Mucosa of descending colon (tissue), 3 donors: ENCODE data around the gene PGS1. TPM values are rescaled to one million over a fixed set of nuclear protein-coding genes. Genes with fewer than 3 reads are reported as not detected.

Experiments used
- ATAC-seq: fragments of 200-7000 bp; cut with Tn5 transposase; one replicate; pipeline ENCODE4 v1.9.1; 2020; ENCODE audit warnings: mild to moderate bottlenecking, moderate library complexity
- DNase-seq, 3 donors: peaks; one replicate each; pipeline ENCODE4 v3.0.0-alpha.2; 2020
- H3K36me3 ChIP-seq: fragments of 200-600 bp; one replicate; pipeline ENCODE4 v1.8.0; 2021; ENCODE audit warnings: low read depth, mild to moderate bottlenecking
- H3K4me1 ChIP-seq: fragments of 200-600 bp; one replicate; pipeline ENCODE4 v1.8.0; 2021; ENCODE audit warnings: low read depth, mild to moderate bottlenecking
- H3K4me3 ChIP-seq: fragments of 200-600 bp; one replicate; pipeline ENCODE4 v1.8.0; 2021; ENCODE audit warnings: mild to moderate bottlenecking
- H3K9me3 ChIP-seq: fragments of 200-600 bp; one replicate; pipeline ENCODE4 v1.8.0; 2021; ENCODE audit warnings: mild to moderate bottlenecking
- CTCF ChIP-seq: fragments of 200-600 bp; IDR thresholded peaks from one replicate; pipeline ENCODE4 v1.8.0; 2022; ENCODE audit warnings: antibody characterized with exemption, mild to moderate bottlenecking
- intact Hi-C, 2 donors: fragments of 100-400 bp; cut with DNase I in 1 of 2; cut with micrococcal nuclease in 1 of 2; formaldehyde crosslinking; loops; one replicate each; pipeline versions ENCODE4 v1.11.0 to v1.11.1; 2022; cut with DNase I, micrococcal nuclease
- total RNA-seq, 3 donors: library from RNA; stranded (reverse); fragmentation: NEBNext Ultra II Directional in 2 of 3; extraction: Animal tissue kit (Norgen Biotek cat#: 25700) in 2 of 3; gene quantifications; one replicate each; pipeline versions ENCODE4 v1.2.1 to v1.2.4, GENCODE V29; 2021 to 2023
- donor health status: DM: no; HTN: no; CAD: no; lungs with moderate emphysema.
- donor health status: DM: no; HTN: no; CAD: no.
- donor health status: DM: no; HTN: yes; CAD: no.

Gene PGS1
- total RNA-seq, 3 donors from 2014 or later = 36.2 to 54.3 (median 48.8) TPM

- intact Hi-C loops = no loop called here
- DNase-seq (no peak), ATAC-seq (peak; percentile 39)
- H3K36me3 ChIP-seq = no peaks in the 10 kb centered on the region
- H3K9me3 ChIP-seq = no peaks in the 10 kb centered on the region
- peaks cover 5% of the 10 kb centered on the region for H3K4me1 ChIP-seq
- H3K4me3 ChIP-seq = no peak overlapping the region
- TF ChIP-seq CTCF = no peak
These were observed 15.8 kb downstream of the PGS1 start for GRCh38 chr17:78394209-78394608.

GRCh38 chr17:78395155-78395554 lies 16.7 kb downstream of the PGS1 start:
- Histone ChIP-seq H3K4me1 (peaks cover 5% of the 10 kb centered on the region), H3K36me3 (peaks cover 4% of the 10 kb centered on the region), H3K9me3 (no peaks in the 10 kb centered on the region), H3K4me3 (no peak overlapping the region)
- no peak for TF ChIP-seq CTCF
- ATAC-seq = no peak
- no peak for DNase-seq
- intact Hi-C loops = no loop called here

GRCh38 chr17:78396441-78397337 lies 18.2 kb downstream of the PGS1 start:
- intact Hi-C loops = no loop called here
- H3K9me3 ChIP-seq = no peaks in the 10 kb centered on the region
- no peak for TF ChIP-seq CTCF
- DNase-seq (no peak), ATAC-seq (no peak)
- peaks cover under 1% of the 10 kb centered on the region for H3K4me1 ChIP-seq
- peaks cover 17% of the 10 kb centered on the region for H3K36me3 ChIP-seq
- no peak overlapping the region for H3K4me3 ChIP-seq

GRCh38 chr17:78397681-78398101 lies 19.2 kb downstream of the PGS1 start:
- Histone ChIP-seq H3K36me3 (peaks cover 18% of the 10 kb centered on the region), H3K9me3 (no peaks in the 10 kb centered on the region), H3K4me3 (no peak overlapping the region), H3K4me1 (no peaks in the 10 kb centered on the region)
- intact Hi-C loops = no loop called here
- ATAC-seq = no peak
- DNase-seq = no peak
- no peak for TF ChIP-seq CTCF

GRCh38 chr17:78398390-78398789 lies 19.9 kb downstream of the PGS1 start:
- DNase-seq = no peak
- intact Hi-C loops = no loop called here
- TF ChIP-seq CTCF = no peak
- Histone ChIP-seq H3K4me3 (no peak overlapping the region), H3K4me1 (no peaks in the 10 kb centered on the region), H3K9me3 (no peaks in the 10 kb centered on the region), H3K36me3 (peaks cover 18% of the 10 kb centered on the region)
- no peak for ATAC-seq
